HG03439 (cell line): ENCODE data around the gene GH1.
"Not testable (repeated sequence)": the region's sequence is repeated elsewhere in the genome, so short reads cannot be mapped to it uniquely, and the experiment has no call there.

Experiments used
- ATAC-seq: cut with Tn5 transposase; IDR thresholded peaks from one replicate; pipeline ENCODE4 v1.9.1; 2021; ENCODE audit warnings: mild to moderate bottlenecking, moderate library complexity; ENCODE audit not compliant: unreplicated experiment

The GH1 gene

GRCh38 chr17:63928172-63928666, 9.6 kb upstream of the GH1 start:
- no peak for ATAC-seq

- no peak for ATAC-seq
These were observed 9.0 kb upstream of the GH1 start for GRCh38 chr17:63927464-63928171.

GRCh38 chr17:63926164-63926563, 7.5 kb upstream of the GH1 start:
- no peak for ATAC-seq

GRCh38 chr17:63925615-63926014, 7.0 kb upstream of the GH1 start:
- no peak for ATAC-seq

- not testable (repeated sequence) for ATAC-seq
These were observed 3.8 kb upstream of the GH1 start for GRCh38 chr17:63922402-63922801.

GRCh38 chr17:63920779-63921178, 2.1 kb upstream of the GH1 start:
- ATAC-seq: not testable (repeated sequence)

GRCh38 chr17:63920050-63920449, 1.4 kb upstream of the GH1 start:
- not testable (repeated sequence) for ATAC-seq

GRCh38 chr17:63919311-63919723, 678 bp upstream of the GH1 start:
- no peak for ATAC-seq

- ATAC-seq: no peak
These were observed 334 bp downstream of the GH1 start for GRCh38 chr17:63918305-63918704.

- ATAC-seq: no peak
These were observed 993 bp downstream of the GH1 start for GRCh38 chr17:63917646-63918045.

GRCh38 chr17:63917206-63917605, 1.4 kb downstream of the GH1 start:
- ATAC-seq: not testable (repeated sequence)

GRCh38 chr17:63916566-63917185, 2.0 kb downstream of the GH1 start:
- ATAC-seq: no peak

GRCh38 chr17:63915753-63916152, 2.9 kb downstream of the GH1 start:
- not testable (repeated sequence) for ATAC-seq

- no peak for ATAC-seq
These were observed 4.2 kb downstream of the GH1 start for GRCh38 chr17:63914471-63914870.

GRCh38 chr17:63911657-63912100, 7.0 kb downstream of the GH1 start:
- ATAC-seq: no peak

GRCh38 chr17:63911041-63911635, 7.5 kb downstream of the GH1 start, which contains the start of gene CSHL1:
Gene CSHL1 (minus strand): TSS chr17:63911258. CDS start chr17:63911196, 62 bp downstream.
- ATAC-seq: no peak

- ATAC-seq: no peak
These were observed 8.5 kb downstream of the GH1 start for GRCh38 chr17:63910096-63910495.

GRCh38 chr17:63909586-63909985, 9.1 kb downstream of the GH1 start:
- not testable (repeated sequence) for ATAC-seq

GRCh38 chr17:63907161-63907778, 11.4 kb downstream of the GH1 start:
- not testable (repeated sequence) for ATAC-seq

- ATAC-seq: not testable (repeated sequence)
These were observed 13.8 kb downstream of the GH1 start for GRCh38 chr17:63904796-63905195.

- ATAC-seq: not testable (repeated sequence)
These were observed 14.8 kb downstream of the GH1 start for GRCh38 chr17:63903787-63904201.
